ENCODE measurements around the gene CFAP77.

DNA sequence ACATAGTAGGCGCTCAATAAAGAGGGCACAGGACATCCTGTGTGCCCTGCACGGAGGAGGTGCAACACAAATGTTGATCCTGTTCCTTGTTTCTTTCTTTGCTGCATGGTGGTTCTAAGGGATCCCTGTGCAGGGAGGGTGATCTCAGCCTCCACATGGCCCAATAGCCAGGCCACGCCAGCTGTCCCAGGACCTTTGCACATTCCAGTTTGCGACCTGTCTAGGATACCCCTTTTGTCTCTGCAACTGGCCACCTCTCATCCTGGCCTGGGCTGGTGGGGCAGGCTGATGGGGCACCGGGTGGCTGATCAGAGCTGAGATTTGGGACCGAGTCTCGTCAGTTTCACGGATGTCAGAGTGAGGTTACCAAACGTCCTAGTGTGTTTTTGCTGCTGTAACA lies 79.5 kb downstream of the CFAP77 start:
- TF ChIP-seq CTCF (IDR thresholded peaks at IDR 0.05): no peak
- TF ChIP-seq ZFX (IDR thresholded peaks at IDR 0.05; ENCODE audit: borderline replicate concordance): no peak

Measured in 22Rv1 (cell line).